H1 (cell line): ENCODE results near the gene TPM2. TPM values are rescaled to one million over a fixed set of nuclear protein-coding genes. Genes with fewer than 3 reads are reported as not detected.

Experiments used
- BRCA1 ChIP-seq: IDR thresholded peaks from 2 replicates; pipeline ENCODE4 v1.6.1; 2012; ENCODE audit warnings: low read depth, low read length, improper control_type of control experiment
- CBX5 ChIP-seq: fragments of 300-800, 300-1000 bp; sonication (generic); IDR thresholded peaks from 2 replicates; pipeline ENCODE4 v1.7.1; 2016; ENCODE audit warnings: antibody characterized with exemption, low read length, low read depth
- CHD2 ChIP-seq: IDR thresholded peaks from 2 replicates; pipeline ENCODE4 v1.6.1; 2012; ENCODE audit warnings: low read length, improper control_type of control experiment
- EP300 ChIP-seq, 2 experiments: IDR thresholded peaks; 1 replicate in 1 of 2; 2 replicates in 1 of 2; pipeline ENCODE4 v1.6.1; 2011 to 2012; ENCODE audit warnings: low read depth in 2 of 2, low read length in 2 of 2, mild to moderate bottlenecking in 2 of 2, borderline replicate concordance in 1 of 2, inconsistent platforms in 1 of 2, moderate library complexity in 1 of 2
- KDM5A ChIP-seq: fragments of 200-600 bp; IDR thresholded peaks from 2 replicates; pipeline ENCODE4 v1.7.1; 2012; ENCODE audit warnings: mild to moderate bottlenecking, low read length, inconsistent platforms, mixed read lengths
- NANOG ChIP-seq: IDR thresholded peaks from 2 replicates; pipeline ENCODE4 v1.6.1; 2011; ENCODE audit warnings: low read length, low read depth, mild to moderate bottlenecking, inconsistent platforms; ENCODE audit not compliant: insufficient read depth, poor library complexity, severe bottlenecking
- PHF8 ChIP-seq: fragments of 200-600 bp; sonication (generic); conservative IDR thresholded peaks from 2 replicates; pipeline ENCODE4 v1.7.1; 2012; ENCODE audit warnings: low read depth, mild to moderate bottlenecking, inconsistent platforms, low read length, moderate library complexity
- RAD21 ChIP-seq, 2 experiments: IDR thresholded peaks in 1 of 2; conservative IDR thresholded peaks in 1 of 2; 2 replicates each; pipeline ENCODE4 v1.6.1; 2011; ENCODE audit warnings: low read depth in 2 of 2, low read length in 2 of 2, improper control_type of control experiment in 1 of 2, inconsistent platforms in 1 of 2, mild to moderate bottlenecking in 1 of 2, moderate library complexity in 1 of 2
- RXRA ChIP-seq: IDR thresholded peaks from 2 replicates; pipeline ENCODE4 v1.6.1; 2011; ENCODE audit warnings: low read depth, mild to moderate bottlenecking, low read length, moderate library complexity; ENCODE audit not compliant: insufficient read depth
- SP2 ChIP-seq: IDR thresholded peaks from 2 replicates; pipeline ENCODE4 v1.6.1; 2012; ENCODE audit warnings: mild to moderate bottlenecking, low read length, inconsistent platforms
- TEAD4 ChIP-seq: IDR thresholded peaks from 2 replicates; pipeline ENCODE4 v1.6.1; 2012; ENCODE audit warnings: low read depth, low read length, inconsistent platforms, mixed read lengths
- polyA plus RNA-seq, 7 experiments: library from polyadenylated mRNA; depleted of rRNA in 3 of 7; stranded (reverse) in 5 of 7; unstranded in 2 of 7; fragments of >200 nt in 5 of 7; fragments of 200-250 nt in 2 of 7; gene quantifications; 1 replicate in 5 of 7; 2 replicates in 1 of 7; 4 replicates in 1 of 7; pipeline versions ENCODE4 v1.2.1 to v1.2.3, GENCODE V29; 2011 to 2013; ENCODE audit warnings: missing spikeins in 2 of 7, mixed read lengths in 2 of 7
- total RNA-seq: library from RNA; stranded (reverse); fragmentation: NEBNext Ultra II Directional; extraction: Animal tissue kit (Norgen Biotek cat#: 25700); gene quantifications from 2 replicates; pipeline ENCODE4 v1.2.1, GENCODE V29; 2021
- TF ChIP-seq, protein P1 (sequence below), 3 experiments: IDR thresholded peaks; 1 replicate in 2 of 3; 2 replicates in 1 of 3; pipeline versions ENCODE4 v1.5.1 to v1.6.1; 2011; ENCODE audit warnings: low read length in 3 of 3, mild to moderate bottlenecking in 3 of 3, inconsistent platforms in 2 of 3, low read depth in 1 of 3, moderate library complexity in 1 of 3; ENCODE audit not compliant: insufficient read depth in 1 of 3; ENCODE audit errors: control extremely low read depth in 1 of 3
- TF ChIP-seq, protein P2 (sequence below): IDR thresholded peaks from 2 replicates; pipeline ENCODE4 v1.6.1; 2012; ENCODE audit warnings: inconsistent platforms

The TPM2 gene
- total and polyA plus RNA-seq, 2 of the 8 experiments (the other 6 are each of a cell fraction or from before 2014, with no cell fraction given) = 62.5 to 181 TPM

GRCh38 chr9:35736201-35736633 is 46.5 kb upstream of the TPM2 start (continued):
- no peak for TF ChIP-seq CHD2
- TF ChIP-seq EP300 (IDR thresholded peaks at IDR 0.05; ENCODE audit: borderline replicate concordance in 1 of 2, low read depth in 2 of 2, low read length in 2 of 2) = no peak
- no peak for TF ChIP-seq SP2
- TF ChIP-seq PHF8 = no peak
- no peak for TF ChIP-seq BRCA1
- TF ChIP-seq, protein P1, sequence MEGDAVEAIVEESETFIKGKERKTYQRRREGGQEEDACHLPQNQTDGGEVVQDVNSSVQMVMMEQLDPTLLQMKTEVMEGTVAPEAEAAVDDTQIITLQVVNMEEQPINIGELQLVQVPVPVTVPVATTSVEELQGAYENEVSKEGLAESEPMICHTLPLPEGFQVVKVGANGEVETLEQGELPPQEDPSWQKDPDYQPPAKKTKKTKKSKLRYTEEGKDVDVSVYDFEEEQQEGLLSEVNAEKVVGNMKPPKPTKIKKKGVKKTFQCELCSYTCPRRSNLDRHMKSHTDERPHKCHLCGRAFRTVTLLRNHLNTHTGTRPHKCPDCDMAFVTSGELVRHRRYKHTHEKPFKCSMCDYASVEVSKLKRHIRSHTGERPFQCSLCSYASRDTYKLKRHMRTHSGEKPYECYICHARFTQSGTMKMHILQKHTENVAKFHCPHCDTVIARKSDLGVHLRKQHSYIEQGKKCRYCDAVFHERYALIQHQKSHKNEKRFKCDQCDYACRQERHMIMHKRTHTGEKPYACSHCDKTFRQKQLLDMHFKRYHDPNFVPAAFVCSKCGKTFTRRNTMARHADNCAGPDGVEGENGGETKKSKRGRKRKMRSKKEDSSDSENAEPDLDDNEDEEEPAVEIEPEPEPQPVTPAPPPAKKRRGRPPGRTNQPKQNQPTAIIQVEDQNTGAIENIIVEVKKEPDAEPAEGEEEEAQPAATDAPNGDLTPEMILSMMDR (IDR thresholded peaks at IDR 0.05; ENCODE audit: control extremely low read depth in 1 of 3, insufficient read depth in 1 of 3, low read depth in 1 of 3, low read length in 3 of 3) = peak; percentile 63 to 93 (median 78)
- peak; percentile 62 to 71 for TF ChIP-seq RAD21 (IDR thresholded peaks at IDR 0.05 in 1 of 2, conservative IDR thresholded peaks at IDR 0.05 in 1 of 2; ENCODE audit: low read depth in 2 of 2, low read length in 2 of 2)
- TF ChIP-seq CBX5 = no peak
- no peak for TF ChIP-seq RXRA
- TF ChIP-seq, protein P2, sequence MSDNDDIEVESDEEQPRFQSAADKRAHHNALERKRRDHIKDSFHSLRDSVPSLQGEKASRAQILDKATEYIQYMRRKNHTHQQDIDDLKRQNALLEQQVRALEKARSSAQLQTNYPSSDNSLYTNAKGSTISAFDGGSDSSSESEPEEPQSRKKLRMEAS = no peak
- no peak for TF ChIP-seq NANOG
- TF ChIP-seq KDM5A = no peak
- no peak for TF ChIP-seq TEAD4
- TF ChIP-seq, all 59 proteins: peak for 4
